Epithelial cell of prostate (primary cell): ENCODE data around the gene PPP1CA.

Experiments
- DNase-seq: peaks from one replicate; pipeline ENCODE4 v3.0.0-alpha.2; 2011; ENCODE audit warnings: low read depth, low spot score
- H3K27ac ChIP-seq: fragments of 450-650 bp; 2 replicates; pipeline ENCODE4 v1.5.1; 2017; ENCODE audit warnings: mild to moderate bottlenecking

The PPP1CA gene

DNA sequence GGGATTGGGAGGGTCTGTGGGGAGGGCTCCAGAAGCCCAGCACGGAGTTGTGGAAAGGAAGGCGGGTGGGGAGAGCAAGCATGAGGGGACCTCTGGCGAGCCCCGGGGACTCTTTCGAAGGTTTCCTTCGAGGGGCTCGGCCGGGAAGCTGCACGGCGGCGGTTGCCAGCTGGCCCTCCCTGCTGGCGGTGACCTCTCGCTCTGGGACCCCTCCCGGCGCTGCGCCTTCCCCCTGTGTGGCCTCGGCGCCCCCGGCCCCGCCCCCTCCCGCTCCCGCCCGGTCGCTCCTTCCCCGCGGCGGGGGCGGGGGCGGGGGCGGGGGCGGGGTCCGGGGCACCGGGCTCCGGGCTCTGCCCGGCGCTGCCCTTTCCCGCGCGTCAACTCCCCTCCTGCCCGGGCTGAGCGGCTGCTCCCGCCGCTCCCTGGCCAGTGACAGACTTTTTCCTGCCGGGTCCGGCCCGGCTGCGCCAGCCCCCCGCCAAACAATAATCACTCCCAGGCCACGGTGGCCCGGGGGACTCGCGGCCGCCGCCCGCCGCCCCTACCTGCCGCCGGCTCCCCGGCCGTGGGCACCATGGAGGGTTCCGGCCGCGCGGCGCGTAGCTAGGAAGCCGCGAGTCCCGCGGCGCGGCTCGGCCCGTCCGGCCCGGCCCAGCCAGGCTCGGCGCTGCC is 29.2 kb downstream of the PPP1CA start:
- no peak for DNase-seq
- H3K27ac ChIP-seq: peak overlapping the region; percentile 94

DNA sequence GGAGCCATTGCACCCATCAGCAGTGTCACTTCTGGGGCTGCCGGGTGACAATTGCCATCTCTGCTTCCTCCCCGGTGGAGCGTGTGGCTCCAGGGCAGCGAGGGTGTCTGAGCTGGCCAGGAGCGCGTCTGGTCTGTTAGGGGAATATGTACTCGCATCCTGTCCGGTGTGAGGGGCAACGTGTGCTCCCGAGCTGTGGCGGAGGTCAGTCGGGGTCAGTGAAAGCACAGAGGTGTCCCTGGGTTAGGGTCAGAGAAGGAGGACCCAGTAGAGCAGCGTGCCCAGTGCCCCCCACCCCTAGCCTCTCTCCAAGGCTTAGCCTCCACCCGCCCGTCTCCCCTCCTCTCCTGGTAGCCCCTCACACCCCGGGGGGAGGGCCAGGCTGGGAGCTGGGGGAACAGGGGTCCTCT is 29.7 kb downstream of the PPP1CA start:
- peak overlapping the region; percentile 94 for H3K27ac ChIP-seq
- DNase-seq: no peak

- no peak for DNase-seq
- no peak overlapping the region for H3K27ac ChIP-seq
Observed at GRCh38 chr11:67371189-67371910, 30.3 kb downstream of the PPP1CA start.

GRCh38 chr11:67370351-67371076 is 31.1 kb downstream of the PPP1CA start:
- no peak overlapping the region for H3K27ac ChIP-seq
- no peak for DNase-seq

GRCh38 chr11:67369801-67370284 is 31.8 kb downstream of the PPP1CA start:
- no peak for DNase-seq
- no peak overlapping the region for H3K27ac ChIP-seq

DNA sequence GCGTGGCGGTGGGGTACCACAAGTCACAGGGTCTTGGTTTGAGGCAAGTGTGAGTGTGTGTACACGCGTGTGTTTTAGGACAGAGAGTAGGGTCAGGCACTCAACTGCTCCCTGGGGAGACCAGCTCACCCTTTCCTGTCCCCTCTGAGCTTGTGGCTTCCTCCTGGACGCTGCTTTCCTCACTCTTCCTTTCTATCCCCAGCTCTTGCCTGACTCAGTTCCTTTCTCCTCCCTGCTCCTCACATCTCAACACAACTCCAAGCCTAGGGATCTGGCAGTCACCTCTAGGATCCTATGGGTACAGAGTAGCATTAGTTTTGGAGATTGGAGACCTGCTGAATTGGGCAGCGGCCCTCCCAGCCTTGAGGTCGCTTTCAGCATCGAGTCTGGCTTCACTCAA is 32.4 kb downstream of the PPP1CA start:
- no peak overlapping the region for H3K27ac ChIP-seq

GRCh38 chr11:67368621-67369020 is 33.0 kb downstream of the PPP1CA start:
- DNase-seq: no peak
- H3K27ac ChIP-seq: no peak overlapping the region

More for the DNA sequence above, 32.4 kb downstream of the PPP1CA start:
- DNase-seq: no peak

- no peak for DNase-seq
- H3K27ac ChIP-seq: no peak overlapping the region
Observed at GRCh38 chr11:67367761-67368227, 33.9 kb downstream of the PPP1CA start.

DNA sequence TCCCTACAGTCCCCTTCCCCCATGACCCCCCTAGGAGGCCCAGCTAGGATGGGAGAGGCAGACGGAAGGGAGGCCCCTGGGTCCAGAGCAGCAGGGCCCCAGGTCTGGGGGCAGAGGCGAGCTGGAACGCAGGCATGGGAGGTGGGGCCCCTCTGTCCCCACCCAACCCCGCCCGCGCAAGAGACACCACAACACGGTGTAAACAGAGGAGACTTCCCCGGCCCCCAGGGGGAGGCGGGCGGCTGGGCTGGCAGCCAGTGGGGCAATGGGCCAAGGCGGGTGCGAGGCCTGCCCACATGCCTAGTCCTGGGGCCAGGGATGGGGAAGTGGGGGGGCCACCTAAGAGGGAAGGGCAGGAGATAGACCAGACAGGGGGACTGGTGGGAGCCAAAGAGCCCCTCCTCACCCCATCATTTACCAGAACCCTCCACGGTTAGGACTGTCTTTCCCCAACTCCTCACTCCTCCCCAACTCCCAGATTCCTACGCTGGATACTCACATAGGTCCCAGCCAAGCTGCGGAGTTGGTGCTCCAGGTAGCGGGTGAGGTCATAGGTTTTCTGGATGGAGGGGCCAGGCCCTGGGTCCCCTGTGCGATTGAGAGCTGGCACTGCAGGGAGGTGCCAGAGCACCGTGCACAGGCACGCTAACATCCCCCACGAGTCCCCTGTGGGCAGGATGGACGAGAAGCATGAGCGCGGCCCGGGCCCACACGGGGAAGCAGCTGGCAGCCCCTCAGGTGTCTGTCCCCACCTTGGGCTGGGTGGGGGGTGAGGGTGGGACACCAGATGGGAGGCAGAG is 34.5 kb downstream of the PPP1CA start:
- H3K27ac ChIP-seq: no peak overlapping the region
- DNase-seq: no peak

GRCh38 chr11:67366546-67366945 is 35.1 kb downstream of the PPP1CA start:
- DNase-seq: no peak
- no peak overlapping the region for H3K27ac ChIP-seq

- no peak for DNase-seq
- H3K27ac ChIP-seq: no peak overlapping the region
Observed at GRCh38 chr11:67365736-67366444, 35.8 kb downstream of the PPP1CA start.

- no peak for DNase-seq
- H3K27ac ChIP-seq: no peak overlapping the region
Observed at GRCh38 chr11:67364783-67365722, 36.6 kb downstream of the PPP1CA start.

- DNase-seq: no peak
- H3K27ac ChIP-seq: no peak overlapping the region
Observed at GRCh38 chr11:67364169-67364568, 37.5 kb downstream of the PPP1CA start.

- DNase-seq: no peak
- H3K27ac ChIP-seq: peak overlapping the region; percentile 99
Observed at GRCh38 chr11:67357831-67358670, 43.6 kb downstream of the PPP1CA start.

GRCh38 chr11:67356864-67357561 is 44.6 kb downstream of the PPP1CA start:
- H3K27ac ChIP-seq: peak overlapping the region; percentile 99

DNA sequence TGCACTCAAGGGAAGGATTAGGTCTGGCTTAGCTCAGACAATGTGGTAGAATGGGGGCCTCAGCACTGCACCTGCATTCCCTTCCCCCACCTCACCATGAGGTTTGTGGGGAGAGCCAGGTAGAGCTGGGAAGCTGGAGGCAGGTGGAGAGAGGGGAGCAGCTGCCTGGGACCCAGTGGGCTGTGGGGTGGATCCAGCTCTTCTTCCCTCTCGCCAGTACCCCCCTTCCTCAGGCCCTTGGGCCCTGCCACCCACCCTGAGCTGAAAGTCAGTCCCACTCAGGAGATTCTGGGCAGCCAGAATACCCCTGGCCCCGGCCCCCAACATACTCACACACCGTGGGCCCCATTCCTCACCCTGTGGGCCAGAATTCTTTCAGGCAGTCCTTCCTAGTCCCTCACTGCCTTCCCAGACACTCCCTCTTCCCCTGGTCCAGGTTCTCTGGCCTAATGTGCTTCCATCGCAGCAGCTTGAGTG is 45.2 kb downstream of the PPP1CA start:
- peak overlapping the region; percentile 99 for H3K27ac ChIP-seq
- DNase-seq: no peak

More at GRCh38 chr11:67356864-67357561, 44.6 kb downstream of the PPP1CA start:
- DNase-seq: no peak
